H1 (cell line): ENCODE measurements around the gene TSPEAR.

Source experiments
- CEBPB ChIP-seq: IDR thresholded peaks from 2 replicates; pipeline ENCODE4 v1.6.1; 2012; ENCODE audit warnings: low read depth, low read length
- EP300 ChIP-seq, 2 experiments: IDR thresholded peaks; 1 replicate in 1 of 2; 2 replicates in 1 of 2; pipeline ENCODE4 v1.6.1; 2011 to 2012; ENCODE audit warnings: low read depth in 2 of 2, low read length in 2 of 2, mild to moderate bottlenecking in 2 of 2, borderline replicate concordance in 1 of 2, inconsistent platforms in 1 of 2, moderate library complexity in 1 of 2
- POLR2A ChIP-seq, 2 experiments: IDR thresholded peaks; 1 replicate in 1 of 2; 2 replicates in 1 of 2; pipeline ENCODE4 v1.6.1; 2011; ENCODE audit warnings: low read depth in 2 of 2, low read length in 2 of 2, mild to moderate bottlenecking in 2 of 2; ENCODE audit errors: control extremely low read depth in 1 of 2
- RAD21 ChIP-seq, 2 experiments: IDR thresholded peaks in 1 of 2; conservative IDR thresholded peaks in 1 of 2; 2 replicates each; pipeline ENCODE4 v1.6.1; 2011; ENCODE audit warnings: low read depth in 2 of 2, low read length in 2 of 2, improper control_type of control experiment in 1 of 2, inconsistent platforms in 1 of 2, mild to moderate bottlenecking in 1 of 2, moderate library complexity in 1 of 2
- TF ChIP-seq, protein P1 (sequence below), 3 experiments: IDR thresholded peaks; 1 replicate in 2 of 3; 2 replicates in 1 of 3; pipeline versions ENCODE4 v1.5.1 to v1.6.1; 2011; ENCODE audit warnings: low read length in 3 of 3, mild to moderate bottlenecking in 3 of 3, inconsistent platforms in 2 of 3, low read depth in 1 of 3, moderate library complexity in 1 of 3; ENCODE audit not compliant: insufficient read depth in 1 of 3; ENCODE audit errors: control extremely low read depth in 1 of 3

DNA sequence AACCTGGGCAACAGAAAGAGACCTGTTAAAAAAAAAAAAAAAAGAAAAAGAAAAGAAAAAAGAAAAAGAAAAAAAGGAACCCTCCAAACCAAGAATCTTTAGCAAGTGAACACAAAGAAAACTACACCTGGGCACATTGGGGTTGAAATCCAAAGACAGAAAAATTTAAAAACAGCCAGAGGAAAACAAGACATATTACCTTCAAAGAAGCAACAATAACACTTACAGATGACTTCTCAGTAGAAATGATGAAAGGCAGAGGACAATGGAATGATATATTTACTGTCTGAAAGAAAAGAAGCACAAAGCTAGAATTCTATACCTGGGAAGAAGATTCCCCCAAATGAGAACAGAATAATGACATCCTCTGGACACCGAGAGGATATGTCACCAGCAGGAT lies 168.7 kb downstream of the TSPEAR start:
- TF ChIP-seq, protein P1, sequence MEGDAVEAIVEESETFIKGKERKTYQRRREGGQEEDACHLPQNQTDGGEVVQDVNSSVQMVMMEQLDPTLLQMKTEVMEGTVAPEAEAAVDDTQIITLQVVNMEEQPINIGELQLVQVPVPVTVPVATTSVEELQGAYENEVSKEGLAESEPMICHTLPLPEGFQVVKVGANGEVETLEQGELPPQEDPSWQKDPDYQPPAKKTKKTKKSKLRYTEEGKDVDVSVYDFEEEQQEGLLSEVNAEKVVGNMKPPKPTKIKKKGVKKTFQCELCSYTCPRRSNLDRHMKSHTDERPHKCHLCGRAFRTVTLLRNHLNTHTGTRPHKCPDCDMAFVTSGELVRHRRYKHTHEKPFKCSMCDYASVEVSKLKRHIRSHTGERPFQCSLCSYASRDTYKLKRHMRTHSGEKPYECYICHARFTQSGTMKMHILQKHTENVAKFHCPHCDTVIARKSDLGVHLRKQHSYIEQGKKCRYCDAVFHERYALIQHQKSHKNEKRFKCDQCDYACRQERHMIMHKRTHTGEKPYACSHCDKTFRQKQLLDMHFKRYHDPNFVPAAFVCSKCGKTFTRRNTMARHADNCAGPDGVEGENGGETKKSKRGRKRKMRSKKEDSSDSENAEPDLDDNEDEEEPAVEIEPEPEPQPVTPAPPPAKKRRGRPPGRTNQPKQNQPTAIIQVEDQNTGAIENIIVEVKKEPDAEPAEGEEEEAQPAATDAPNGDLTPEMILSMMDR (IDR thresholded peaks at IDR 0.05; ENCODE audit: control extremely low read depth in 1 of 3, insufficient read depth in 1 of 3, low read depth in 1 of 3, low read length in 3 of 3) = no peak
- TF ChIP-seq EP300 (IDR thresholded peaks at IDR 0.05; ENCODE audit: borderline replicate concordance in 1 of 2, low read depth in 2 of 2, low read length in 2 of 2) = no peak
- no peak for TF ChIP-seq RAD21 (IDR thresholded peaks at IDR 0.05 in 1 of 2, conservative IDR thresholded peaks at IDR 0.05 in 1 of 2; ENCODE audit: low read depth in 2 of 2, low read length in 2 of 2)
- no peak for TF ChIP-seq POLR2A (IDR thresholded peaks at IDR 0.05; ENCODE audit: control extremely low read depth in 1 of 2, low read depth in 2 of 2, low read length in 2 of 2)
- TF ChIP-seq CEBPB = no peak
